GM20431 (cell line): ENCODE results near the gene LRRC55.

Experiments used
- in situ Hi-C: fragments of 300-500 bp; cut with MseI, MboI; formaldehyde crosslinking; loops from one replicate; pipeline ENCODE4 v1.15.0; 2020; ENCODE audit warnings: low sequenced_read_pairs; ENCODE audit not compliant: unreplicated experiment

Gene LRRC55

DNA sequence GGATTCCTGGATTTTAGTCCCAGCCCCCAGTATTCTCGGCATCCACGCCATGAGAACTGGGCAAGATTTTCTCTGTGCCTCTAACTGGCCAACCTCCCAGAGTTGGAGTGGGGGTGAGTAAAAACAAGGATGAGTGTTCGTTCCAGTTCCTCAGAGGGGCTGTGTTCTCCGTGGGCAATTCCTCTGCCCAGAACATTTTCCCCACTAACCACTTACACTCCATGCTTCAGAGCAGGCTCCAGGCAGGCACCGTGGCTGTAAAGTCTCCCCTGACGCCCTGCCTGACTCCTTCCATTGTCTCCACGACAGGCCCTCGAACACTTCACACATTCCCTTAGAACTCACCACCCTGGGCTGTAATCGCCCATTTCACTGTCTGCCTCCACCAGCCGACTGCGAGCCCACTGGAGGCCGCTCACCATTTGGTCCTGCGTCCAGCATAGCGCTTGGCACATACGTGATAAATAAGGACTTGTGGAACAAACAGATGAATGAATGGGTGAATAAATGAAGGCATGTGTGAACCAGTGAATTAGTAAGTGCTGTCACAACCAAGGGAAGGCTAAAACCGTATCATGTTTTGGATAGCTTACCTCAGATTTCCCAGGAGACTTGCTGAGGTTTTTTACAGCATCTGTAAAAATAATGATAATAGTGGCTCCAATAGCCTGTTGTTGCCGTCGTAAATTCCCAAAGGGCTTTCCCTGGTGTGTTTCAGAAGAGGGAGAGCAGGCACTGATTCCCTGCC is 49.2 kb downstream of the LRRC55 start:
- in situ Hi-C loops, result no loop called here

- in situ Hi-C loops, result no loop called here
These were observed 49.9 kb downstream of the LRRC55 start for GRCh38 chr11:57231539-57232253.

- in situ Hi-C loops, result no loop called here
These were observed 51.9 kb downstream of the LRRC55 start for GRCh38 chr11:57233702-57234101.

DNA sequence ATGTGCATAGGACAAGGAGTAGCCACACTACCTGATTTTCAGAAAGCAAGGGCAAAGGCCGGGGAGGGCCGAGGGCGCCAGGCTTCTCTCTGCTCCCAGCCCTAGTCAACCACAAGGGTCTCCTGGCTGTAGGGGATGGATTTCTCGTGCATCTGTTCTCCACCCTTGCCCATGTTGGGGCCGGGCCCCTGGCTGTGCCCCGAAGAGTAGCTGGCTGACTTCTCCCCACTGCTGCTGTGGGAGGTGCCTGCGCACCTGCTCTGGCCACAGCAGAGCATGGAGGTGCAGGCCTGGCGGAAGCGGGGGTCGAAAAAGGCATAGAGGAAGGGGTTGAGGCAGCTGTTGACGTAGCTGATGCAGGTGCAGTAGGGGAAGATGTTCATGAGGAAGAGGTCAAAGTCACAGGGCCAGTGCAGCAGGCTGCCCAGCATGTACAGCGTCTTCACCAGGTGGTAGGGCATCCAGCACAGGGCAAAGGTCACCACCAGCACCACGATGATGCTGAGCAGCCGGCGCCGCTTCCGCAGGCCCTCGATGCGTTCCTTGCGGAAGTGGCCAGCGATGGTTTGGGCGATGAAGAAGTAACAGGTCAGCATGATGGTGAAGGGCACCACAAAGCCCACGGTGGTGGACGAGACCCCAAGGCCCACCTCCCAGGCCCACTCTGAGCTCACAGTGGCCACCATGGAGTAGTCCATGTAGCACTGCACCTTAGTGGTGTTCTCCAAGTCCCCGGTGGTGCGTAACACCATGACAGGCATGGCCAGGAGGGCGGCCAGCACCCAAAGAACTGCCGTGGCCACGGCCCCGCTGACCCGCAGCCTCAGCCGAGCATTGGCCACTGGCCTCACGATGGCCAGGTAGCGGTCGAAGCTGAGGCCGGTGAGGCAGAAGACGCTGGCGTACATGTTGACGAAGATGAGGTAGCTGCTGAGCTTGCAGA is 54.3 kb downstream of the LRRC55 start:
- in situ Hi-C loops, result no loop called here

GRCh38 chr11:57237204-57237681 is 55.5 kb downstream of the LRRC55 start, which contains the start of gene APLNR:
APLNR (minus strand) TSS chr11:57237250; CDS start chr11:57237004, 246 bp downstream.
- in situ Hi-C loops, result no loop called here

DNA sequence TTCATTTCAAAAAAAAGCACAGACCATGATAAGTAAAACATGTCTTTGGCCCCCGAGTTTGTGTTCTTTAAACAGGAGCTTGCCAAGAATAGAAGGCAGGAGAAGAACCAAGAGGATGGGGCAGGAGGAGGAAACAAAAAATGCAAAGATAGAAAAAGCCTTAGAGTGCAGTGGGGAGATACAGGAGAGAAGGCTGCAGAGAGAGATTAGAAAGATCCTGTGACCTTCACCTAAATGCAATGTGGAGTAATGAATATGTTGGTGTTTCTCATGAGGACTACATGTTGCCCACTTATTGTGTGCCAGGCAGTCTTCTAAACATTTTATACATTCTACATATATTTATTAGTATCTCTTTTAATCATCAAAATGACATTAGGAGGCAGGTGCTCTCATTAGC is 57.6 kb downstream of the LRRC55 start:
- in situ Hi-C loops, result no loop called here

GRCh38 chr11:57240007-57240406 is 58.3 kb downstream of the LRRC55 start:
- in situ Hi-C loops, result no loop called here

- in situ Hi-C loops, result no loop called here
These were observed 59.0 kb downstream of the LRRC55 start for GRCh38 chr11:57240757-57241156.
